Panc1 (cell line): ENCODE results near the gene ATR. TPM values are rescaled to one million over a fixed set of nuclear protein-coding genes. Genes with fewer than 3 reads are reported as not detected.

ENCODE experiments used
- ATAC-seq: fragments of 200-7000 bp; cut with Tn5 transposase; 2 replicates; pipeline ENCODE4 v1.9.1; 2020; ENCODE audit warnings: mild to moderate bottlenecking, moderate library complexity
- BruUV-seq: library from RNA; stranded (reverse); fragments of 400-500 nt; replicated peaks from 2 replicates; lab custom pipeline; 2021; lab: Mats Ljungman, UMichigan
- CTCF ChIA-PET: fragments of 300-600 bp; sonication (Branson Sonifier 250); formaldehyde crosslinking; loops from one replicate; lab custom pipeline; 2022; ENCODE audit warnings: antibody characterized with exemption; lab: Charles Lee
- POLR2A ChIA-PET: fragments of 300-600 bp; sonication (Branson Sonifier 250); formaldehyde crosslinking; loops from one replicate; lab custom pipeline; 2022; ENCODE audit warnings: antibody characterized with exemption; lab: Charles Lee
- DNase-seq: peaks from one replicate; pipeline ENCODE4 v3.0.0-alpha.2; 2010; ENCODE audit warnings: low read depth, low spot score
- H3K27ac ChIP-seq: 2 replicates; pipeline ENCODE4 v1.5.1; 2011; ENCODE audit warnings: mild to moderate bottlenecking, low read length, inconsistent platforms
- H3K27me3 ChIP-seq: fragments of 200-500 bp; sonication (Bioruptor generic); 2 replicates; pipeline ENCODE4 v1.6.0; 2014; ENCODE audit warnings: low read length, inconsistent platforms; ENCODE audit not compliant: control insufficient read depth, insufficient read depth
- H3K36me3 ChIP-seq: fragments of 200-500 bp; sonication (Bioruptor generic); 2 replicates; pipeline ENCODE4 v1.5.1; 2014; ENCODE audit warnings: inconsistent platforms, mild to moderate bottlenecking, low read length, moderate library complexity; ENCODE audit not compliant: control insufficient read depth, insufficient read depth
- H3K4me1 ChIP-seq: 2 replicates; pipeline ENCODE4 v1.5.1; 2011; ENCODE audit warnings: inconsistent platforms, mild to moderate bottlenecking, low read length, moderate library complexity; ENCODE audit not compliant: control insufficient read depth, insufficient read depth
- H3K4me3 ChIP-seq, 2 experiments: 2 replicates each; pipeline ENCODE4 v1.5.1; 2011 to 2012; ENCODE audit warnings: low read depth in 2 of 2, low read length in 2 of 2, mild to moderate bottlenecking in 2 of 2, inconsistent platforms in 1 of 2, moderate library complexity in 1 of 2
- H3K9me3 ChIP-seq: fragments of 200-500 bp; sonication (Bioruptor generic); 2 replicates; pipeline ENCODE4 v1.5.1; 2014; ENCODE audit warnings: low read depth, mild to moderate bottlenecking, inconsistent platforms, low read length, moderate library complexity; ENCODE audit not compliant: control insufficient read depth, insufficient read depth
- CTCF ChIP-seq: fragments of 450-650 bp; IDR thresholded peaks from 2 replicates; pipeline ENCODE4 v1.5.1; 2017; ENCODE audit warnings: mild to moderate bottlenecking
- POLR2AphosphoS5 ChIP-seq: IDR thresholded peaks from 2 replicates; pipeline ENCODE4 v1.6.1; 2012; ENCODE audit warnings: mild to moderate bottlenecking, low read depth, low read length, moderate library complexity
- REST ChIP-seq, 2 experiments: IDR thresholded peaks; 2 replicates each; pipeline ENCODE4 v1.6.1; 2011 to 2012; ENCODE audit warnings: low read depth in 2 of 2, control low read depth in 1 of 2, low read length in 1 of 2, mild to moderate bottlenecking in 1 of 2, moderate library complexity in 1 of 2; ENCODE audit not compliant: insufficient read depth in 1 of 2
- SIN3A ChIP-seq: IDR thresholded peaks from 2 replicates; pipeline ENCODE4 v1.6.1; 2012; ENCODE audit warnings: low read depth, mild to moderate bottlenecking, low read length, moderate library complexity, borderline replicate concordance; ENCODE audit not compliant: insufficient read depth
- TCF7L2 ChIP-seq: IDR thresholded peaks from 2 replicates; pipeline ENCODE4 v1.6.1; 2011; ENCODE audit warnings: mild to moderate bottlenecking, low read depth, low read length, inconsistent platforms
- in situ Hi-C: cut with HindIII; loops from 2 replicates; pipeline ENCODE4 v1.10.0; 2016; ENCODE audit warnings: low sequenced_read_pairs, low pct_unique_long_range_greater_than_20kb
- intact Hi-C: fragments of 100-400 bp; cut with micrococcal nuclease; formaldehyde crosslinking; loops from one replicate; pipeline ENCODE4 v1.10.0; 2022; ENCODE audit not compliant: unreplicated experiment
- total RNA-seq: library from RNA; stranded (reverse); gene quantifications from one replicate; pipeline ENCODE4 v1.2.1, GENCODE V29; 2021; ENCODE audit not compliant: unreplicated experiment

The ATR gene
- total RNA-seq, 1 experiment from 2014 or later: 38.6 TPM

GRCh38 chr3:142530296-142530695 is 48.2 kb downstream of the ATR start:
- ATAC-seq (no peak), DNase-seq (no peak)
- Histone ChIP-seq H3K36me3 (peaks cover 22% of the 10 kb centered on the region), H3K4me3 (no peak overlapping the region), H3K9me3 (no peaks in the 10 kb centered on the region), H3K4me1 (no peaks in the 10 kb centered on the region), H3K27me3 (no peaks in the 10 kb centered on the region), H3K27ac (no peak overlapping the region)
- in situ Hi-C loops (no loop called here), intact Hi-C loops (no loop called here)
- CTCF ChIA-PET: no interaction called here
- POLR2A ChIA-PET: no interaction called here
- TF ChIP-seq SIN3A (no peak), POLR2AphosphoS5 (no peak), TCF7L2 (no peak), REST (IDR thresholded peaks at IDR 0.05; ENCODE audit: insufficient read depth in 1 of 2, low read depth in 2 of 2, low read length in 1 of 2) (no peak), CTCF (no peak)
- no TSS peak for BruUV-seq

GRCh38 chr3:142523921-142524566 is 54.5 kb downstream of the ATR start:
- ATAC-seq (no peak), DNase-seq (no peak)
- in situ Hi-C loops: no loop called here
- Histone ChIP-seq H3K27ac (no peak overlapping the region), H3K4me3 (no peak overlapping the region), H3K27me3 (no peaks in the 10 kb centered on the region), H3K9me3 (no peaks in the 10 kb centered on the region), H3K4me1 (no peaks in the 10 kb centered on the region), H3K36me3 (peaks cover 8% of the 10 kb centered on the region; the same call in 1 of the 2 replicates)
- CTCF ChIA-PET: no interaction called here
- no TSS peak for BruUV-seq
- POLR2A ChIA-PET: interaction anchor here (0.5 kb wide), 1 partner anchor 397 kb away, joined by 3 read pairs; no protein-coding TSS in a partner anchor
- intact Hi-C loops: no loop called here
- TF ChIP-seq REST (IDR thresholded peaks at IDR 0.05; ENCODE audit: insufficient read depth in 1 of 2, low read depth in 2 of 2, low read length in 1 of 2) (no peak), CTCF (no peak), SIN3A (no peak), TCF7L2 (no peak), POLR2AphosphoS5 (no peak)
